ENCODE results near the gene NIPAL3.

The NIPAL3 gene

DNA sequence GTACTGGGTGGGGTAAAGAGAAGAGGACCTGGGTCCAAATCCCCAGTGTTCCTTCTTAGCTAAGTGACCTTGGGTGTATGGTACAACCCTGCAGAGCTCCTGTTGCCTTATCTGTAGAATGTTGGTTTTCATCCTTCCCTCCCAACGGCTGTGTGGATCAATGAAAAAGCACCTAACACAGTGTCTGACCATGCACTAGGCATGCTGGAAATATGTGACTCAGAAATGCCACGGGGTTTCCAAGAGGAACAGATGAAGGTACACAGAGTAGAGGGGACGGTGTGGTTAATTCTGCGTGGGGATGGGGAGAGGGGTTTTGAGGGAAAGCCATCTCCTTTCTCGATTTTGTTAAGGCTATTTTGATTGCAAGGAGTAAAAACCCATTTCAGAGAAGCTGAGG, 8.6 kb downstream of the NIPAL3 start:
- Mint-ChIP-seq H3K4me1 (ENCODE audit: low read depth) (peaks cover 18% of the 10 kb centered on the region), H3K27ac (no peak overlapping the region), H3K4me3 (no peak overlapping the region), H3K9me3 (no peaks in the 10 kb centered on the region), H3K27me3 (ENCODE audit: low read depth) (no peaks in the 10 kb centered on the region), H3K36me3 (ENCODE audit: low read depth) (peaks cover 65% of the 10 kb centered on the region)

- Mint-ChIP-seq H3K9me3 (no peaks in the 10 kb centered on the region), H3K36me3 (ENCODE audit: low read depth) (peaks cover 61% of the 10 kb centered on the region), H3K4me3 (no peak overlapping the region), H3K4me1 (ENCODE audit: low read depth) (peaks cover 13% of the 10 kb centered on the region), H3K27ac (no peak overlapping the region), H3K27me3 (ENCODE audit: low read depth) (no peaks in the 10 kb centered on the region)
These were observed 9.4 kb downstream of the NIPAL3 start for GRCh38 chr1:24424990-24425389.

- H3K9me3 Mint-ChIP-seq, result no peaks in the 10 kb centered on the region
- no peak overlapping the region for H3K4me3 Mint-ChIP-seq
- no peak overlapping the region for H3K27ac Mint-ChIP-seq
- peaks cover 60% of the 10 kb centered on the region for H3K36me3 Mint-ChIP-seq (ENCODE audit: low read depth)
- peaks cover 13% of the 10 kb centered on the region for H3K4me1 Mint-ChIP-seq (ENCODE audit: low read depth)
- no peaks in the 10 kb centered on the region for H3K27me3 Mint-ChIP-seq (ENCODE audit: low read depth)
These were observed 9.8 kb downstream of the NIPAL3 start for GRCh38 chr1:24425441-24425840.

DNA sequence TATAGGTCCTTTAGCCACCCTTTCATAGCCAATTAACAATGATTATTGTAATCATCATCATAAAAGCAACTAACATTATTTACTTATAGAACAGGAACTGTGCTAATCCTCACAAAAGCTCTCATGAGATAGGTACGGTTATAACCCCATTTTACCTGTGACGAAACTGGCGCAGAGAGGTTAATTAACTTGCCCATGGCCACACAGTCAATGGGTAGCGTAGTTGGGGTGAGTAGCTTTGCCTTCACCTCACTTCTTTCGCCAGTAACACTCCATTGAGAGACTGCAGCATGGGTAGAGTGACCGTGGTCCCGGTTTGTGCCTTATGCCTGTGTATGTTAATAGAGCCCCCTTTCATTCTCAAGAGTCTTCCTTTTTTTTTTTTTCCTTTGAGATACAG, 10.3 kb downstream of the NIPAL3 start:
- peaks cover 56% of the 10 kb centered on the region for H3K36me3 Mint-ChIP-seq (ENCODE audit: low read depth)
- H3K27ac Mint-ChIP-seq, result no peak overlapping the region
- H3K9me3 Mint-ChIP-seq, result no peaks in the 10 kb centered on the region
- H3K4me3 Mint-ChIP-seq, result no peak overlapping the region
- no peaks in the 10 kb centered on the region for H3K27me3 Mint-ChIP-seq (ENCODE audit: low read depth)
- H3K4me1 Mint-ChIP-seq (ENCODE audit: low read depth), result peaks cover 9% of the 10 kb centered on the region

DNA sequence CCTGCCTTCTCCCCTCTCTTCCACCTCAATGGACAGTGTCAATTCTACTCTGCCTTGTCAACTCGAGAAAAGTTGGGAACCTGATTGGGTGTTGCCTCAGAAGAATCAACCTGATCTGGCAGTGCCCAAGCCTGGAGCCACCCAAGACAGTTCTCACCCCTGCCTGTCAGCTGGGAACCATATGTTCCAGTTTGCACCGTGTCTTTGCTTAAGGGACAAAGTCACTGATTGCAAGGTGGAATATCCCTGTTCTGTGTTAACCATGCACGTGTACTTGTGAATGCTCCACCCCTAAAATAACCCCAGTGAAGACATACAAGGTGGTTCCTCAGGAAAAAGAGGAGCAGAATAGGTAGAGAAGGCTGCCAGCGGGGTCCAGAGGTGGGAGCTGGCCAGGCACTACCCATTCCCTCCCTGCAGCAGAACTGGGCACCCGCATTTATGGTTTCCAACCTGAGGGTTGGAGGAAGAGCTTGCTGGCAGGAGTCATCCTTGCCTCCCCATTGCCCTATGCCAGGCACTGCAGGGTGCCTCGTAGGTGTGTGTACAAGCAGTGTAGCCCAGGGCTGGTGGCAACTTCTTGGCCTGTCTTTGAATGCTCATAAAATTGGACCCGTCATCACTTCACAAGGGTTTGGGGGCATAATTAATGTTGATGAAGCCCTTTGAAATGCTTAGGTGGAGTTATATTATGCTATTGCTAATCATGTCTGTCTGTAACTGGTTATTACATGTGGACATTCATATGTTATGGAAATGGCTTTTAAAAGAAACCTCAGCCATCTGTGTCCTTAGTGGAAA, 11.3 kb downstream of the NIPAL3 start:
- Mint-ChIP-seq H3K4me1 (ENCODE audit: low read depth) (peaks cover 12% of the 10 kb centered on the region), H3K27me3 (ENCODE audit: low read depth) (no peaks in the 10 kb centered on the region), H3K4me3 (no peak overlapping the region), H3K36me3 (ENCODE audit: low read depth) (peaks cover 53% of the 10 kb centered on the region), H3K27ac (no peak overlapping the region), H3K9me3 (no peaks in the 10 kb centered on the region)

DNA sequence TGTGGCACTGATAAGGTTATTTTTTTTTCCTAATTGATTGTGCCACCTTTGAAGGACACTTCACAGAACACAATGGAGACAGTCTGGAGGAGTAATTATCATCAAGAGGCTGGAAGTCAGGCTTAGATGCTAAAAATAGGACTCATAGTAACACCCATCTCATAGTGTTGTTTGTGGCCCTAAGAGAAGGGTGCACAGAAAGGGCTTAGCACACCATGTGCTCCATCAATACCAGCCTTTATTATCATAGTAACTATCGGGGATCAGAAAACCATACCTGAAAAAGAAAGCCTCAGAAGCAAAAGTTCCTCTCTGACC, 11.9 kb downstream of the NIPAL3 start:
- Mint-ChIP-seq H3K36me3 (ENCODE audit: low read depth) (peaks cover 48% of the 10 kb centered on the region), H3K9me3 (no peaks in the 10 kb centered on the region), H3K27me3 (ENCODE audit: low read depth) (no peaks in the 10 kb centered on the region), H3K27ac (no peak overlapping the region), H3K4me3 (no peak overlapping the region), H3K4me1 (ENCODE audit: low read depth) (peaks cover 9% of the 10 kb centered on the region)

DNA sequence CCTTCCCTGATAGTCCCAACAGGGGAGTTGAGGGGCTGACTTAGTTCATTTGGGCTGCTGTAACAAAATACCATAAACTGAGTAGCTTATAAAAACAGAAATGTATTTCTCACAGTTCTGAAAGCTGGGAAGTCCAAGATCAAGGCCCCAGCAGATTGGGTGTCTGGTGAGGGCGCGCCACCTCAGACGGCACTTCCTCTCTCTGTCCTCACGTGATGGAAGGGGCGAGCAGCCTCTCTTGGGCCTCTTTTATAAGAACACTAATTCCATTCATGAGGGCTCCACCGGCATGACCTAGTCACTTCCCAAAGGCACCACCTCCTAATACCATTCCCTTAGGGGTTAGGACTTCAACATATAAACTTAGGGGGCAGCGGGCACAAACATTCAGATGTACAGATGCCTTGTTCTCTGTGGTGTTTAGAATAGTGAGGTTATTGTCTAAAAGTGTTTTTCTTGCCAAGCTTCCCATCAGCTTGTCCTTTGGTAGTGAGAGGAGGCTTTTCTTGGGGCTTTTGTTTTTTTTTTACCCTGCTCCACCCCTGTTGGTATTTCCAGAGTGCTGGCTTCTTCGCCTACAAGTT, 20.3 kb downstream of the NIPAL3 start:
- Mint-ChIP-seq H3K27me3 (ENCODE audit: low read depth) (no peaks in the 10 kb centered on the region), H3K27ac (no peak overlapping the region), H3K4me3 (no peak overlapping the region), H3K4me1 (ENCODE audit: low read depth) (peaks cover 7% of the 10 kb centered on the region), H3K9me3 (no peaks in the 10 kb centered on the region), H3K36me3 (ENCODE audit: low read depth) (peaks cover 33% of the 10 kb centered on the region)

DNA sequence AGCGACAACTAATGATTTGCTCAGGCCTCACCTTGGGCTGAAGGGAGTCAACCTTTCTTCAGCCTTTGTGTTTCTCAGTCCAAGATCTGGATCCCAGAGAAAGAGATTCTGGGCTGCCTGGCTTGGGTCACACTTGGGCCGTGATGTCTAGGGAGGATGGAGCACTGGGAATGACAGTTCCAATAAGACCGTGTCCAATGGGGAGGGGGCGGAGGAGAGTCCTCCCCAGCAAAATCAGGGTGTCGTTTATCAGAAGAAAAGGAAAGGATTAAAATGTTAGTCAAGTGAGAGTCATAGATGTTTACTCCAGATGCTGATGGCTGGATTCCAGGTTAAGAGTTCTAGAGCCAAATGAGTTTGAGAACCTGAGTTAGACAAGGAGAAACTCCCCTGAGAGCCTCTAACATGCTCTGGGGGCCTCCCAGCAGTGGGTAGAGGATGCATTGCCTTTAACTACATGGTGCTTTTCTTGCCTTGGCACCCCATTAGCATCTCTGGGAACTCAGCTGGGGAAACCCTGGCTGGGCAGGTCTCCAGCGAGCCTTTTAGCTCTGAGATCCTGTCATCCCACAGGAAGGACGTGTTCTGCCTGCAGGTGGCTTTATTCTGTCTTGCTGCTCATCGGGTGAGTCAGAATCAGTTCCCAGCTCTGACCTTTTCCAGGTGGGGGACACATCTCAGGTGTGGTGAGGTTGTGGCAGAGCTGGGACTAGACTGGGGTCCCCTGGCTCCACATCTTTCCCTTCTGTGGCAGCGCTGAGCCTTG, 22.2 kb downstream of the NIPAL3 start:
- no peak overlapping the region for H3K4me3 Mint-ChIP-seq
- H3K9me3 Mint-ChIP-seq, result no peaks in the 10 kb centered on the region
- no peak overlapping the region for H3K27ac Mint-ChIP-seq
- H3K4me1 Mint-ChIP-seq (ENCODE audit: low read depth), result peaks cover 4% of the 10 kb centered on the region
- H3K36me3 Mint-ChIP-seq (ENCODE audit: low read depth), result peaks cover 41% of the 10 kb centered on the region
- H3K27me3 Mint-ChIP-seq (ENCODE audit: low read depth), result no peaks in the 10 kb centered on the region

- Mint-ChIP-seq H3K9me3 (no peaks in the 10 kb centered on the region), H3K27ac (no peak overlapping the region), H3K36me3 (ENCODE audit: low read depth) (peaks cover 37% of the 10 kb centered on the region), H3K4me1 (ENCODE audit: low read depth) (peaks cover 4% of the 10 kb centered on the region), H3K4me3 (no peak overlapping the region), H3K27me3 (ENCODE audit: low read depth) (no peaks in the 10 kb centered on the region)
These were observed 22.9 kb downstream of the NIPAL3 start for GRCh38 chr1:24438423-24438901.

GRCh38 chr1:24440436-24440835, 24.8 kb downstream of the NIPAL3 start:
- Mint-ChIP-seq H3K36me3 (ENCODE audit: low read depth) (peaks cover 33% of the 10 kb centered on the region), H3K4me3 (no peak overlapping the region), H3K9me3 (no peaks in the 10 kb centered on the region), H3K27ac (no peak overlapping the region), H3K4me1 (ENCODE audit: low read depth) (peaks cover 2% of the 10 kb centered on the region), H3K27me3 (ENCODE audit: low read depth) (no peaks in the 10 kb centered on the region)

- no peak overlapping the region for H3K27ac Mint-ChIP-seq
These were observed 25.9 kb downstream of the NIPAL3 start for GRCh38 chr1:24441480-24441879.

DNA sequence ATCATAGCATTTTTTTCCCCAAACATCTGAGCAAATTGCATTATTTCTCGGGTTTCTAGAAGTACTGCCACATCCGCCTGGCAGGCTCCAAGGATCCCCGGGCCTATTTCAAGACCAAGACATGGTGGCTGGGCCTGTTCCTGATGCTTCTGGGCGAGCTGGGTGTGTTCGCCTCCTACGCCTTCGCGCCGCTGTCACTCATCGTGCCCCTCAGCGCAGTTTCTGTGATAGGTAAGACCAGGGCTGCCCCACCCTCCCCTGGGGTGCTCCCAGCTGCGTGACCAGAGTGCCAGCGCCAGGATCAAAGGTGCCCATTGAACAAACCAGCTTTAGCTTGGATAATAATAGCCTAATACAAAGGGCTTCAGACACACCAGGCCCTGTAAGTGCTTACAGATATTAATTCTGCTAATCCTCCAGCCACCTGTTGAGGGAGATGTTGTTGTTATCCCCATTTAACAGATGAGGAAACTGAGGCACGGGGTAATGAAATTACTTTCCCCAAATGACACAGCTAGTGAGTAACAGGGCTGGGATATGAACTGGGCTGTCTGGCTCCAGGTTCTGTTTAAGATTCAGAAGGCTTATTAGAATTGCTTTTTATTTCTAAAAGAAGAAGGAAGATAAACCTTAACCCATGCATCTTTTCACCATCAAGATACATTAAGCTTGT, 26.5 kb downstream of the NIPAL3 start:
- Mint-ChIP-seq H3K36me3 (ENCODE audit: low read depth) (peaks cover 35% of the 10 kb centered on the region), H3K27me3 (ENCODE audit: low read depth) (no peaks in the 10 kb centered on the region), H3K27ac (no peak overlapping the region), H3K4me3 (no peak overlapping the region), H3K4me1 (ENCODE audit: low read depth) (peaks cover 2% of the 10 kb centered on the region), H3K9me3 (no peaks in the 10 kb centered on the region)

More at GRCh38 chr1:24441480-24441879, 25.9 kb downstream of the NIPAL3 start:
- no peaks in the 10 kb centered on the region for H3K9me3 Mint-ChIP-seq
- peaks cover 29% of the 10 kb centered on the region for H3K36me3 Mint-ChIP-seq (ENCODE audit: low read depth)
- H3K4me3 Mint-ChIP-seq, result no peak overlapping the region
- H3K4me1 Mint-ChIP-seq (ENCODE audit: low read depth), result peaks cover 2% of the 10 kb centered on the region
- H3K27me3 Mint-ChIP-seq (ENCODE audit: low read depth), result no peaks in the 10 kb centered on the region

GRCh38 chr1:24442764-24443163, 27.2 kb downstream of the NIPAL3 start:
- Mint-ChIP-seq H3K9me3 (no peaks in the 10 kb centered on the region), H3K36me3 (ENCODE audit: low read depth) (peaks cover 37% of the 10 kb centered on the region), H3K4me1 (ENCODE audit: low read depth) (no peaks in the 10 kb centered on the region), H3K27ac (no peak overlapping the region), H3K4me3 (no peak overlapping the region), H3K27me3 (ENCODE audit: low read depth) (no peaks in the 10 kb centered on the region)

DNA sequence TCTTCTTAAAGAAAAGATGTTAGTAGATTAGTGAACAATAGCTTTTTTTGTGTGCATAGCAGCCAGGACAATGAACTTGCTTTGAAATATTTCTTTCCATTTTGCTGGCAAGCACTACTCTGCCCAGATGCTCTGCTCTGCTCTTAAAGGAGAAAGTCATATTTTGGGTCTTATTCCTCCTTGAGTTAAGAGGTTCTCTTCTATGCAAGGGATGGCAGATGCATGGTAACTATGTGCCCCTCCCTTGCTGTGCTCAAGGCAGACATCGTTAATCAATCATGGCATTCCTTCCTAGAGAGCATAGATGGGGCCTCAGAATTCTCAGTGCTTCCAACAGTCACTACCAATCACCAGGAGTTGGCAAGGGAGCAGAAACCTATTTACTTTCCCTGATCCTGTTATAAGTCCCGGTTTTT, 27.6 kb downstream of the NIPAL3 start:
- H3K27ac Mint-ChIP-seq, result no peak overlapping the region
- H3K9me3 Mint-ChIP-seq, result no peaks in the 10 kb centered on the region
- no peaks in the 10 kb centered on the region for H3K27me3 Mint-ChIP-seq (ENCODE audit: low read depth)
- no peaks in the 10 kb centered on the region for H3K4me1 Mint-ChIP-seq (ENCODE audit: low read depth)
- H3K4me3 Mint-ChIP-seq, result no peak overlapping the region
- H3K36me3 Mint-ChIP-seq (ENCODE audit: low read depth), result peaks cover 37% of the 10 kb centered on the region

All from T-helper 1 cell treated with Interleukin-12 subunit alpha and Interleukin-12 subunit beta and Interleukin-4 antibody, amounts not matched to agents 30 μg/mL and 1 μg/mL, for 36 hours (primary cell).